ENCODE measurements around the gene CRHR1. TPM values are rescaled to one million over a fixed set of nuclear protein-coding genes. Genes with fewer than 3 reads are reported as not detected.

The CRHR1 gene
- total RNA-seq, 1 donor from 2014 or later: not detected

- no peaks in the 10 kb centered on the region for H3K27me3 ChIP-seq
- intact Hi-C loops (cut with DNase I): no loop called here
Observed at GRCh38 chr17:45818699-45819098, 34.6 kb downstream of the CRHR1 start.

DNA sequence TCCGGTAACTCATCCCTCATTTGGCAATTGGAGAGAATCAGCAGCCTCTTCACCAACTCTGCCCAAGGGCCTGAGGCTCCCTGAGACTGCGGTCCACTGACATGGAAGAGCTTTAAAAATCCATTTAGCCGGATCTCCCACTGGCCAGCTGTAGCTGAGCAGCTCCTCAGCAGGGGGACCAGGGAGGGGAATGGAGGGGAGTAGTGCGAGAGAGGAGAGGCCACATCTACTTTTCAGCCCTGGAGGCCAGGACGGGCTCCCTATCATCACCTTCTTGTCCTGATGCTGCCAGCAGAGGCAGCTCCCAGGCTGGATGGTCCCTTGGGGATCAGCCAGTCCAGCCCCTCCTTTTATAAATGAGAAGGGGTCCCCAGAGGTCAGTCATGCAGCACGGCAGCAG is 35.5 kb downstream of the CRHR1 start:
- DNase-seq (ENCODE audit: low spot score in 2 of 2): no peak
- intact Hi-C loops (cut with DNase I): no loop called here
- TF ChIP-seq, protein P1, sequence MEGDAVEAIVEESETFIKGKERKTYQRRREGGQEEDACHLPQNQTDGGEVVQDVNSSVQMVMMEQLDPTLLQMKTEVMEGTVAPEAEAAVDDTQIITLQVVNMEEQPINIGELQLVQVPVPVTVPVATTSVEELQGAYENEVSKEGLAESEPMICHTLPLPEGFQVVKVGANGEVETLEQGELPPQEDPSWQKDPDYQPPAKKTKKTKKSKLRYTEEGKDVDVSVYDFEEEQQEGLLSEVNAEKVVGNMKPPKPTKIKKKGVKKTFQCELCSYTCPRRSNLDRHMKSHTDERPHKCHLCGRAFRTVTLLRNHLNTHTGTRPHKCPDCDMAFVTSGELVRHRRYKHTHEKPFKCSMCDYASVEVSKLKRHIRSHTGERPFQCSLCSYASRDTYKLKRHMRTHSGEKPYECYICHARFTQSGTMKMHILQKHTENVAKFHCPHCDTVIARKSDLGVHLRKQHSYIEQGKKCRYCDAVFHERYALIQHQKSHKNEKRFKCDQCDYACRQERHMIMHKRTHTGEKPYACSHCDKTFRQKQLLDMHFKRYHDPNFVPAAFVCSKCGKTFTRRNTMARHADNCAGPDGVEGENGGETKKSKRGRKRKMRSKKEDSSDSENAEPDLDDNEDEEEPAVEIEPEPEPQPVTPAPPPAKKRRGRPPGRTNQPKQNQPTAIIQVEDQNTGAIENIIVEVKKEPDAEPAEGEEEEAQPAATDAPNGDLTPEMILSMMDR (IDR thresholded peaks at IDR 0.05): no peak
- no peak overlapping the region for H3K27ac ChIP-seq
- H3K9me3 ChIP-seq: no peaks in the 10 kb centered on the region
- no peaks in the 10 kb centered on the region for H3K4me1 ChIP-seq
- no peak overlapping the region for H3K4me3 ChIP-seq
- no peaks in the 10 kb centered on the region for H3K36me3 ChIP-seq
- H3K27me3 ChIP-seq: no peaks in the 10 kb centered on the region

More at GRCh38 chr17:45818699-45819098, 34.6 kb downstream of the CRHR1 start:
- TF ChIP-seq, protein P1 (IDR thresholded peaks at IDR 0.05): no peak
- H3K36me3 ChIP-seq: no peaks in the 10 kb centered on the region
- H3K4me3 ChIP-seq: no peak overlapping the region
- no peak overlapping the region for H3K27ac ChIP-seq
- H3K4me1 ChIP-seq: no peaks in the 10 kb centered on the region
- DNase-seq (ENCODE audit: low spot score in 2 of 2): no peak
- no peaks in the 10 kb centered on the region for H3K9me3 ChIP-seq

DNA sequence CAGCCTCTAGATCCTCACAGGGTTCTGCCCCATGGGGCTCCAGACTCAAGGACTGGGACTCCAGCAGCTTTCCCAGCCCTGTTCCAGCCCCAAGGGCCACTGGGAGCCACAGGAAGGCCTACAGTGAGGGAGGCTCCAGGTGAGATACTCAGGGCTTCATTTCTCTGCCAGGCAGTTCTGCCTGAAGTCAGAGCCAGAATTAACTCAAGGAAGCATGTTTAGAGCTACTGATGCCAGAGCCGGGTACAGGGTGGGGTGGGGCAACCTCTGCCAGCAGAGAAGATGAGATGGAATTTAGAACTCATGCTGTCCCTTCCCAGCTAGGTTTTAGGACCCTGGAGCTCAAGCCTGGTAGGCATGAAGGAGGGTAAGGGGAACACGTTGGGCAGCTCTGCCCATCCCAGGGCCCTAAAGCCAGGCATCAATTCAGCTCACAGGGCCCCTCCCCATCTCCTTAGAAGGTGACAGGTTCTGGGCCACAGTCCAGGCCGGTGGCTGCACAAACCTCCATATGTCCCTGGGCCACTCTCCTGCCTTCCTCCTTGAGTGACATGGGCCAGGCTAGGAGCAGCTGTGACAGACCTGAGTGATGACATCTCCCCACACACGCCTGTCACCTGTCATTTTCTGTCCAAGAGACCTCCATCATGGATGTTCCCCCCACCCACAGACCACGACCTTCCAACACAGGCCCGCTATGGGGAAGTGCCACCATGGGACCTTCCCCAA is 36.1 kb downstream of the CRHR1 start:
- no peaks in the 10 kb centered on the region for H3K36me3 ChIP-seq
- H3K27ac ChIP-seq: no peak overlapping the region
- H3K4me3 ChIP-seq: no peak overlapping the region
- TF ChIP-seq, protein P1 (IDR thresholded peaks at IDR 0.05): no peak
- no peaks in the 10 kb centered on the region for H3K4me1 ChIP-seq
- intact Hi-C loops (cut with DNase I): no loop called here
- H3K9me3 ChIP-seq: no peaks in the 10 kb centered on the region
- DNase-seq (ENCODE audit: low spot score in 2 of 2): no peak
- H3K27me3 ChIP-seq: no peaks in the 10 kb centered on the region

GRCh38 chr17:45821147-45821546 is 37.0 kb downstream of the CRHR1 start:
- H3K27ac ChIP-seq: no peak overlapping the region
- no peak overlapping the region for H3K4me3 ChIP-seq
- TF ChIP-seq, protein P1 (IDR thresholded peaks at IDR 0.05): no peak
- H3K4me1 ChIP-seq: no peaks in the 10 kb centered on the region
- no peaks in the 10 kb centered on the region for H3K36me3 ChIP-seq
- intact Hi-C loops (cut with DNase I): no loop called here
- no peaks in the 10 kb centered on the region for H3K27me3 ChIP-seq
- DNase-seq (ENCODE audit: low spot score in 2 of 2): no peak
- no peaks in the 10 kb centered on the region for H3K9me3 ChIP-seq

DNA sequence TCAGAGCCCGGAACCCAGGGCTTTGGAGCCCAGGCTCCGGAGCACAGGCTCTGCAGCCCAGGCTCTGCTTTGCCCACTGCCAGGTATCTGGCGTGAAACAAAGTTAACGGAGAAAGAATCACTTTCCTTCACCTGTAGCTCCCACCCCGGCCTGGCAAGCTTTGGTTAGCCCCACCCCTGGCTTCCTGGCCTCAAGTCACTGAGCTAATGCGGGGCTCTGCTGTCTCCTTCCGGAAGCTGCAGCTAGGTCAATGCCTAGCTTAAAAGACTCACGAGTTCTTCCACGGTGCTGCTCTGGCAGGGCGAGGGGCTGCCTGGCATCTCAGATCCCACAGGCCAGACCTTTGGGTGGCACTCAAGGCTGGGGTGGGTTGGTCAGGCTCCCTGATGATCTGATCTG is 39.5 kb downstream of the CRHR1 start:
- H3K36me3 ChIP-seq: no peaks in the 10 kb centered on the region
- no peaks in the 10 kb centered on the region for H3K27me3 ChIP-seq
- no peak overlapping the region for H3K27ac ChIP-seq
- no peak overlapping the region for H3K4me3 ChIP-seq
- H3K9me3 ChIP-seq: no peaks in the 10 kb centered on the region
- TF ChIP-seq, protein P1 (IDR thresholded peaks at IDR 0.05): no peak
- intact Hi-C loops (cut with DNase I): no loop called here
- DNase-seq (ENCODE audit: low spot score in 2 of 2): no peak
- no peaks in the 10 kb centered on the region for H3K4me1 ChIP-seq
